ENCODE data around the gene ATXN1. TPM values are rescaled to one million over a fixed set of nuclear protein-coding genes. Genes with fewer than 3 reads are reported as not detected.
"Not testable (repeated sequence)": the region's sequence is repeated elsewhere in the genome, so short reads cannot be mapped to it uniquely, and the experiment has no call there.

ATXN1 gene
- total RNA-seq, 1 donor from 2014 or later: 9.1 TPM

DNA sequence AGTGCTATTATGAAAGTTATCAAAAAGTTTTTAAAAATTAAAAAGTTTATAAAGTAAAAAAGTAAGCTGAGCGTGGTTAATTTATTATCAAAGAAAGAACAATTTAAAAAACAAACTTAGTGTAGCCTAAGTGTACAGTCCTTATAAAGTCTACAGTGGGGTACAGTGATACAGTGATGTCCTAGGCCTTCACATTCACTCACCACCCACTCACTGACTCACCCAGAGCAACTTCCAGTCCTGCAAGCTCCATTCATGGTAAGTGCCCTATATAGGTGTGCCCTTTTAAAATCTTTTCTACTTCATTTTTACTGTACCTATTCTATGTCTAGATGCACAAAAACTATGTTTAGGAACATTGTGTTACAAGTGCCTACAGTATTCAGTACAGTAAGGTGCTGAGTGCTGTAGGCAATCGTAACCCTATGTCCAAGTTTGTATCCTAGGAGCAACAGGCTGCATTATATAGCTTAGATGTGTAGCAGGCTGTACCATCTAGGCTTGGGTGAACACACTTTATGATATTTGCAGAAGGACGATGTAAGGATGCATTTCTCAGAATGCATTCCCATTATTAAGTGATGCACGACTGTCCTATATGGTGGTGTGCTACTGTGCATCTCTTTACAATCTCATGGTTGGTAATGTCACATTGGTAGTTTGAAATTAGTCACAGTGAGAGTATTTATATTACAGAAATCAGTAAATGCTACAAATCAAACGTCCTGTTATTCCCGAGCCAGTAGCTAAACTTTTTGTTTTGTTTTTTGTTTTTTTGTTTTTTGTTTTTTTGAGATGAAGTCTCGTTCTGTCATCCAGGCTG lies 364.6 kb downstream of the ATXN1 start:
- no peak for DNase-seq (ENCODE audit: low read depth in 2 of 2)

GRCh38 chr6:16394632-16395031 lies 366.6 kb downstream of the ATXN1 start:
- no peak for DNase-seq (ENCODE audit: low read depth in 2 of 2)

- no peak for DNase-seq (ENCODE audit: low read depth in 2 of 2)
Observed at GRCh38 chr6:16393326-16393725, 367.9 kb downstream of the ATXN1 start.

DNA sequence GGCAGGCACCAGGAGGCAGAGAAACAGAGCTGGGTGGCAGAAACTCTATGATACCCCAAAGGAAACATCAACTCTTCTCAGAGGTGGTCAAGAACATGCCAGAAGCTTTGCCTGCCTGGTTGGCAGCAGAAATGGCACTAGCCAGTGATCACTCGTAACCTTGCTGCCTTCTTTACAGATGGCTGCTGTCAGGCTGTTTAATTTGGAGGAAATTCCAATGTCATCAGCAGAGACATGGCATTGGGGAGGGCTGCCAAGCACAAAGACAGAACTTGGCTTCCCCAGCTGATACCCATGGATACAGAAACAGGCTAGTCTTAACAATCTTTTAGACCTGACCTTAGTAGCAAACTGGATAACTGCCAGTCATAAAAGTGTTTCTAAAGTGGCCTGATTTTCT lies 369.2 kb downstream of the ATXN1 start:
- DNase-seq (ENCODE audit: low read depth in 2 of 2): no peak

DNA sequence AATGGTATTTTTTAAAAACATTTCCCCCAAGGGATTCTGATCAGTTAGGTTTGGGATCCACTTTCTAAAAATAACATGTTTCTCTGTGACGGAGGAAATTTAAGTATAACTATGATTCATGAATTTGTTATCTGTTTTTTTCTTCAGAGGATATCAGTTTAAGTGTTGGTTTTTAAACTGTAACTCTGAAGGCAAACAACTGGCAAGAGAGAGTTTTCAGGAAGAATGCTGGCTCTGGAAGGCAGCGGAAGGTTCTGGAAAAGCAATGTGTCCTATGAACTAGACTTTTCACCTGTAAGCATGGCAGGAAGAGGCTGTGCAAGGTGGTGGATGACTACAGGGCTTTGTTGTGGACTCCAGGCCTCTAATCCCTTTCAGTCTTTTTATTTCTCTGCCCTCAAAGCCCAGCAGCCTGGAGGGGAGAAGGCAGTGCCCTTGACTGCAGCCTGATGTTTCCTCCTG lies 369.8 kb downstream of the ATXN1 start:
- DNase-seq (ENCODE audit: low read depth in 2 of 2): no peak

- DNase-seq (ENCODE audit: low read depth in 2 of 2): not testable (repeated sequence)
Observed at GRCh38 chr6:16390909-16391450, 370.3 kb downstream of the ATXN1 start.

DNA sequence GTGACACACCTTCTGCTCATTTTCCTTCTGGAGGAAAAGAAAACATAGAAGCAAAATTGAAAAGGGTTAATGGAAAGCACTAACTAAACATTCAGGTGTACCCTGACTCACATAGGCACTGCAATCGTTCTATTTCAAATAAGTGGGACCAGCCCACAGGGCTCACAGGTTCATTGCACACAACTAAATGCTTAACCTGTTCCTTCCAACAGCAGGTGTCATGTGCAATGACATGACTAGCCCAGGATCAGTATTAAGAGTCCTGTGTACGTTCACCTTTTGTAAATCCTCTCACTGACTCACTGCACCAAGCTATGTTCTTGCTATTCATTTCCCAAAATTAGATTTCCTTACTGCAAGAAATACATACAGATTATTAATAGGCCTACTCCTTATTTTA lies 371.6 kb downstream of the ATXN1 start:
- DNase-seq (ENCODE audit: low read depth in 2 of 2): no peak

DNA sequence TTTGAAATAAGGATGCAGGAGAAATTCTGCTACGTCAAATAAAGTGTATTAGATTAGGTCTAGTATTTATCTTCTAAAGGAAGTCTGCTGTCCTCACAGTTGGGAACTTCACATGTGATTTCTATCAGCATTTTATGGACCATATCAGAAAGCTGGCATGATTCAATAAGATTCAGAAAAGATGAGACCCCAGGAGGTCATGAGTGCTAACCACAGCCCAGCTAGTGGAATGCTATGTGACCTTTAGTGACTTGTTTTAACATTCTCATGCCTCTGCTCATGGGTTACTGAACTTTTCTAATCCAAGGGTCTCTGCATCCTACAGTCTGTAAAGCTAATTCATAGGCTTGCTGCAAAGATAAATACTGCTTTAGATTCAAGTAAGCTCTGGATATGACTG lies 372.8 kb downstream of the ATXN1 start:
- no peak for DNase-seq (ENCODE audit: low read depth in 2 of 2)

- DNase-seq (ENCODE audit: low read depth in 2 of 2): no peak
Observed at GRCh38 chr6:16386057-16386456, 375.2 kb downstream of the ATXN1 start.

DNA sequence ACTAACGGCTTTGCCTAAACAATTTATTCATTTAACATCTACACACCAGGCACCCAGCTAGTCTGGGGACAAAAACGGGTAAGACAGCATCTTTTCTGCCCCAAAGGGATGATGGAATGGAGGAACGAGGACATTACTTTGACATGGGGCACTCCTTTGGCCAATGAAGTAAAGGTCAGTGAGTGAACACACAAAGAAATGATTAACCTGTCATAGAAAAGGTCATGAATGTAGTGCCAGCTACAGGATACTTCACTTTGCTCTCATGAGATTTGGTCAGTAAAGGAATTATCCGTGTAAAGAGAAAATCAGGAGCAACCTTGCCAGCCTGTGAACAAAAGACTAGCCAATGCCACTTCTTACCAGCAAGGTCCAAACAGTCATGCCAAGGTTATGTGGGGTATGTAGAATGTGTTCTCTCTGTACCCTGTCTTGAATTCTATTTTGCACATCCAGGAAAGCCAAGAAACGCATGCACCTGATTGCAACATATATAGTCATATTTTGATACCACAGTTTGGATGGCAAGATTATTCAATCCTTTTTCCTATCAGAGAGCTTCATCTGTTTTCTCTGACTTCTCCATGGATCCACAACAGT lies 377.6 kb downstream of the ATXN1 start:
- DNase-seq (ENCODE audit: low read depth in 2 of 2): no peak

DNA sequence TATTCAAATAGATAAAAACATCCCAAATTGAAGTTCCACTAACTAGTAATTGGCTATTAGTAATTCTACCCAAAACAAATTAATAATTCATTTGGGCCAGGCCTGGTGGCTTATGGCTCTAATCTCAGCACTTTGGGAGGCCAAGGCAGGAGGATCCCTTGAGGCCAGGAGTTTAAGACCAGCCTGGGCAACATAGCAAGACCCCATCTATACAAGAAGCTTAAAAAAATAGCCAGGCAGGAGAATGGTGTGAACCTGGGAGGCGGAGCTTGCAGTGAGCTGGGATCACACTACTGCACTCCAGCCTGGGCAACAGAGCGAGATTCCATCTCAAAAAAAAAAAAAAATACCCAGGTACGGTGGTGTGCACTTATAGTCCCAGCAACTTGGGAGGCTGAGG lies 379.3 kb downstream of the ATXN1 start:
- not testable (repeated sequence) for DNase-seq (ENCODE audit: low read depth in 2 of 2)

DNA sequence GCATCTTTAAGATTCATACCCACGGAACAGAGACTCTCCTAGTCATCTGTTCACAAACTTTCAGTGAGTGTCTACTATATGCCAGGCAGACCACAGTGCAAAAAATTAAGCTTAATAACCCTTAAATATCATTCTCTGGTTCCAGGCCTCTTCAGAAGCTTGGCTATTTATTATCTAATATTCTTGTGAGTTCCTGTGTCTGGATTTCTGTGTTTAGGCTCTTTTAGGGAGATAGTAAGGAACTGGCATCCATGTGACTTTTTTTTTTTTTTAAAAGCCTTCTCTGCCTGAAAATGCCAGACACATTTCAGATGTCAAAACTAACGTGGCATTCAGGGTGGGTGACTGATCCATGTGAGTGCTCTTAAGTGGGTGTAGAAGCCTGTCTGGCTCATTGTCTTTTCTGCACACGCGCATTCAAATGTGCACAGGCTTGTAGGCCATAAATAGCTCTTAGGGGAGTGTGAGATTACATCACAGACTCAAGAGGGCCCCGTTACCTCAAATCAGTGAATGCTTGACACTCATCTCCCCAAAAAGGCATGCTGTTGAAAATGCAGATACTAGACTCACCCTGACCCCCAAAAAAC lies 380.9 kb downstream of the ATXN1 start:
- no peak for DNase-seq (ENCODE audit: low read depth in 2 of 2)

GRCh38 chr6:16378360-16378759 lies 382.9 kb downstream of the ATXN1 start:
- DNase-seq (ENCODE audit: low read depth in 2 of 2): not testable (repeated sequence)

DNA sequence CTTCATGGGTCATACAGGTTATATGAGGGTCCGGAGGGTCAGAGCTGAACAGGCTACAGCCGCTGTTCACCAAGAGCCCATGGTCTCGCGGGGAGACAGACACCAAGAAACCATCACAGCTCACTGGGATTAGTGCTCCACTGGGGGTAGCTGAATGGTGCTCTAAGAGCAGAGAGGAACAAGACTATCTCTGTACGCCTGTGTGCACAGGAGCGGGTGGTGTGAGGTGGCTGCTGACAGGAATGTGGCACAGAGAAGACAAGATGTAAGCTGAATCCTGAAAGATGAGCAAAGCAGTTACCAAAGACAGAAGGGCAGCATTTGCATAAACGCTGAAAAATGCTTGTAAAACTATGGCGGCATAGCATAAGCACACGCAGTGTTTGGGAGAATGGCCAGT lies 383.8 kb downstream of the ATXN1 start:
- no peak for DNase-seq (ENCODE audit: low read depth in 2 of 2)

- DNase-seq (ENCODE audit: low read depth in 2 of 2): no peak
Observed at GRCh38 chr6:16375843-16376242, 385.4 kb downstream of the ATXN1 start.

GRCh38 chr6:16375206-16375605 lies 386.1 kb downstream of the ATXN1 start:
- no peak for DNase-seq (ENCODE audit: low read depth in 2 of 2)

- DNase-seq (ENCODE audit: low read depth in 2 of 2): no peak
Observed at GRCh38 chr6:16374461-16375200, 386.6 kb downstream of the ATXN1 start.

GRCh38 chr6:16374016-16374415 lies 387.2 kb downstream of the ATXN1 start:
- no peak for DNase-seq (ENCODE audit: low read depth in 2 of 2)

GRCh38 chr6:16372029-16372776 lies 389.1 kb downstream of the ATXN1 start:
- peak in 1 of 2 donors; percentile 66 for DNase-seq (ENCODE audit: low read depth in 2 of 2)

- DNase-seq (ENCODE audit: low read depth in 2 of 2): no peak
Observed at GRCh38 chr6:16371401-16371800, 389.9 kb downstream of the ATXN1 start.

GRCh38 chr6:16370943-16371342 lies 390.3 kb downstream of the ATXN1 start:
- no peak for DNase-seq (ENCODE audit: low read depth in 2 of 2)

All from lung microvascular endothelial cell (primary cell).